LoVo (cell line): Measurements from ENCODE around the gene HIC1.

Experiments
- DNase-seq: peaks from one replicate; pipeline ENCODE4 v3.0.0-alpha.2; 2016; ENCODE audit warnings: low spot score

The HIC1 gene

GRCh38 chr17:2106308-2106955 is 51.5 kb downstream of the HIC1 start:
- DNase-seq, result no peak

GRCh38 chr17:2107050-2107449 is 52.1 kb downstream of the HIC1 start:
- DNase-seq, result no peak

- DNase-seq, result no peak
Observed at GRCh38 chr17:2107506-2107905, 52.6 kb downstream of the HIC1 start.

GRCh38 chr17:2108170-2108569 is 53.3 kb downstream of the HIC1 start:
- DNase-seq, result no peak

GRCh38 chr17:2110436-2110835 is 55.5 kb downstream of the HIC1 start:
- DNase-seq, result no peak

GRCh38 chr17:2111691-2112090 is 56.8 kb downstream of the HIC1 start:
- no peak for DNase-seq
